Measurements from ENCODE around the gene GABBR2. TPM values are rescaled to one million over a fixed set of nuclear protein-coding genes. Genes with fewer than 3 reads are reported as not detected.
"Not testable (repeated sequence)": the region's sequence is repeated elsewhere in the genome, so short reads cannot be mapped to it uniquely, and the experiment has no call there.

GABBR2 gene
- total RNA-seq, 2 experiments from 2014 or later = not detected

- DNase-seq (ENCODE audit: low spot score) = no peak
- TF ChIP-seq EZH2phosphoT487 (IDR thresholded peaks at IDR 0.05; ENCODE audit: borderline replicate concordance, low read depth, low read length) (no peak), CTCF (conservative IDR thresholded peaks at IDR 0.05; ENCODE audit: low read length) (no peak)
- CTCF ChIA-PET (ENCODE audit: unreplicated experiment) = no interaction called here
- no peaks in the 10 kb centered on the region for H3K79me2 ChIP-seq (ENCODE audit: insufficient read depth, low read depth, low read length)
- H3K4me2 ChIP-seq (ENCODE audit: low read length) = no peak overlapping the region
- H3K36me3 ChIP-seq (ENCODE audit: insufficient read depth, low read length) = no peaks in the 10 kb centered on the region
- no peaks in the 10 kb centered on the region for H3K9me2 ChIP-seq (ENCODE audit: insufficient read depth, low read length)
- POLR2A ChIA-PET = interaction anchor here (0.5 kb wide), 1 partner anchor 932 kb away, joined by 3 read pairs; no protein-coding TSS in a partner anchor
- BruUV-seq (replicated peaks) = no TSS peak
- no peaks in the 10 kb centered on the region for H3K4me1 ChIP-seq (ENCODE audit: insufficient read depth, low read length, poor library complexity, severe bottlenecking)
- no peak overlapping the region for H3K4me3 ChIP-seq (ENCODE audit: low read depth, low read length, poor library complexity, severe bottlenecking)
- intact Hi-C loops (cut with micrococcal nuclease; ENCODE audit: unreplicated experiment) = no loop called here
- no peak overlapping the region for H3K27ac ChIP-seq (ENCODE audit: low read depth, low read length, poor library complexity, severe bottlenecking)
- no peaks in the 10 kb centered on the region for H4K20me1 ChIP-seq (ENCODE audit: insufficient read depth, low read length)
- no peak overlapping the region for H2AFZ ChIP-seq (ENCODE audit: low read length)
- H3K9me3 ChIP-seq (ENCODE audit: low read length) = no peaks in the 10 kb centered on the region
Measured at GRCh38 chr9:98468567-98469239, 240.0 kb downstream of the GABBR2 start.

GRCh38 chr9:98465799-98466198, 242.9 kb downstream of the GABBR2 start:
- no TSS peak for BruUV-seq (replicated peaks)
- intact Hi-C loops (cut with micrococcal nuclease; ENCODE audit: unreplicated experiment) = no loop called here
- no peak overlapping the region for H3K4me3 ChIP-seq (ENCODE audit: low read depth, low read length, poor library complexity, severe bottlenecking)
- no peaks in the 10 kb centered on the region for H3K4me1 ChIP-seq (ENCODE audit: insufficient read depth, low read length, poor library complexity, severe bottlenecking)
- ChIA-PET POLR2A (no interaction called here), CTCF (ENCODE audit: unreplicated experiment) (no interaction called here)
- no peak overlapping the region for H3K4me2 ChIP-seq (ENCODE audit: low read length)
- TF ChIP-seq CTCF (conservative IDR thresholded peaks at IDR 0.05; ENCODE audit: low read length) (no peak), EZH2phosphoT487 (IDR thresholded peaks at IDR 0.05; ENCODE audit: borderline replicate concordance, low read depth, low read length) (no peak)
- no peaks in the 10 kb centered on the region for H4K20me1 ChIP-seq (ENCODE audit: insufficient read depth, low read length)
- H3K79me2 ChIP-seq (ENCODE audit: insufficient read depth, low read depth, low read length) = no peaks in the 10 kb centered on the region
- DNase-seq (ENCODE audit: low spot score) = no peak
- no peaks in the 10 kb centered on the region for H3K9me2 ChIP-seq (ENCODE audit: insufficient read depth, low read length)
- H3K9me3 ChIP-seq (ENCODE audit: low read length) = peaks cover 10% of the 10 kb centered on the region; the same call in 1 of the 2 replicates
- H3K36me3 ChIP-seq (ENCODE audit: insufficient read depth, low read length) = no peaks in the 10 kb centered on the region
- H2AFZ ChIP-seq (ENCODE audit: low read length) = no peak overlapping the region
- no peak overlapping the region for H3K27ac ChIP-seq (ENCODE audit: low read depth, low read length, poor library complexity, severe bottlenecking)

GRCh38 chr9:98464156-98464690, 244.5 kb downstream of the GABBR2 start:
- intact Hi-C loops (cut with micrococcal nuclease; ENCODE audit: unreplicated experiment); H2AFZ ChIP-seq (ENCODE audit: low read length); POLR2A ChIA-PET; BruUV-seq (replicated peaks); H3K9me2 ChIP-seq (ENCODE audit: insufficient read depth, low read length); H3K27ac ChIP-seq (ENCODE audit: low read depth, low read length, poor library complexity, severe bottlenecking); H3K79me2 ChIP-seq (ENCODE audit: insufficient read depth, low read depth, low read length); H3K4me2 ChIP-seq (ENCODE audit: low read length); CTCF ChIA-PET (ENCODE audit: unreplicated experiment); H3K36me3 ChIP-seq (ENCODE audit: insufficient read depth, low read length); H4K20me1 ChIP-seq (ENCODE audit: insufficient read depth, low read length); H3K4me3 ChIP-seq (ENCODE audit: low read depth, low read length, poor library complexity, severe bottlenecking); DNase-seq (ENCODE audit: low spot score); H3K4me1 ChIP-seq (ENCODE audit: insufficient read depth, low read length, poor library complexity, severe bottlenecking): not testable (repeated sequence)
- peaks cover 15% of the 10 kb centered on the region; the same call in 1 of the 2 replicates for H3K9me3 ChIP-seq (ENCODE audit: low read length)
